ENCODE results near the gene GOLGA6L7. TPM values are rescaled to one million over a fixed set of nuclear protein-coding genes. Genes with fewer than 3 reads are reported as not detected.
"Not testable (repeated sequence)": the region's sequence is repeated elsewhere in the genome, so short reads cannot be mapped to it uniquely, and the experiment has no call there.

GOLGA6L7 gene
- polyA plus RNA-seq, 4 donors, result 0.03 TPM; not detected in 3

- 42 to 50% (median 47%) methylated on average over 2 of the region's 2 CpGs for WGBS, 3 donors
- not testable (repeated sequence) for H3K4me3 ChIP-seq (ENCODE audit: low read depth in 1 of 3, low read length in 3 of 3); H3K27ac ChIP-seq (ENCODE audit: low read depth in 1 of 3, low read length in 2 of 3); H3K27me3 ChIP-seq (ENCODE audit: control insufficient read depth in 3 of 3, insufficient read depth in 3 of 3, low read length in 3 of 3); FAIRE-seq; H3K4me1 ChIP-seq (ENCODE audit: control insufficient read depth in 3 of 3, insufficient read depth in 2 of 3, low read depth in 1 of 3, low read length in 2 of 3); H3K36me3 ChIP-seq (ENCODE audit: control insufficient read depth in 3 of 3, insufficient read depth in 2 of 3, low read depth in 1 of 3, low read length in 3 of 3); DNase-seq; H3K9me3 ChIP-seq (ENCODE audit: control insufficient read depth in 2 of 2, insufficient read depth in 1 of 2, low read depth in 1 of 2, low read length in 1 of 2)
Observed at GRCh38 chr15:28798234-28798633, 50.2 kb downstream of the GOLGA6L7 start.

DNA sequence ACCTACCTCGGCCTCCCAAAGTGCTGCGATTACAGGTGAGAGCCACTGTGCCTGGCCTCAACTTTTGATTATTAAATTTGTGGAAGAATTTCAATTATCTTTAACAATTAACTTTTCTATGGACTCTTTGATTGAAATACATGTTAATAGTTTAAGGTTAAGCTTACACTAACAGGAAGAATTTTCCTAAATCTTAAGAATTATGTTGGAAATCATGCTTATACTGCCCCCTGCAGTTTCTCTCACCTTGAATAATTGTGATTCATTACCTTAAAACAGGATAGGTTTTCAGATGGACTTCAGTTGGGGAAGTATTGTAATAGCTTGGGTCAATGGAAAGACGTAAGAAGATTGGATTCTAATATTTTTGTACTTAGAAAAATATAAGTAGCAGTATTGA lies 54.2 kb downstream of the GOLGA6L7 start:
- 74 to 81% (median 77%) methylated on average over 3 of the region's 3 CpGs for WGBS, 3 donors
- not testable (repeated sequence) for FAIRE-seq

More for the DNA sequence above, 54.2 kb downstream of the GOLGA6L7 start:
- not testable (repeated sequence) for H3K27me3 ChIP-seq (ENCODE audit: control insufficient read depth in 3 of 3, insufficient read depth in 3 of 3, low read length in 3 of 3); H3K9me3 ChIP-seq (ENCODE audit: control insufficient read depth in 2 of 2, insufficient read depth in 1 of 2, low read depth in 1 of 2, low read length in 1 of 2); DNase-seq; H3K36me3 ChIP-seq (ENCODE audit: control insufficient read depth in 3 of 3, insufficient read depth in 2 of 3, low read depth in 1 of 3, low read length in 3 of 3); H3K4me1 ChIP-seq (ENCODE audit: control insufficient read depth in 3 of 3, insufficient read depth in 2 of 3, low read depth in 1 of 3, low read length in 2 of 3); H3K27ac ChIP-seq (ENCODE audit: low read depth in 1 of 3, low read length in 2 of 3); H3K4me3 ChIP-seq (ENCODE audit: low read depth in 1 of 3, low read length in 3 of 3)

Other genes starting within 250 kb of the GOLGA6L7 start
- under 1 TPM in 2 of 4 donors, not detected in 2; 0.09 to 0.93 TPM for gene GOLGA8M, start 136.2 kb downstream of the GOLGA6L7 start, polyA plus RNA-seq
- 1 to 10 TPM in 3 of 4 donors, under 1 TPM in 1; 0.67 to 3.2 (median 1.8) TPM for gene APBA2, start 37.3 kb upstream of the GOLGA6L7 start, polyA plus RNA-seq